ENCODE measurements around the gene ZNF692.
"Not testable (repeated sequence)": the region's sequence is repeated elsewhere in the genome, so short reads cannot be mapped to it uniquely, and the experiment has no call there.

The ZNF692 gene, protein sequence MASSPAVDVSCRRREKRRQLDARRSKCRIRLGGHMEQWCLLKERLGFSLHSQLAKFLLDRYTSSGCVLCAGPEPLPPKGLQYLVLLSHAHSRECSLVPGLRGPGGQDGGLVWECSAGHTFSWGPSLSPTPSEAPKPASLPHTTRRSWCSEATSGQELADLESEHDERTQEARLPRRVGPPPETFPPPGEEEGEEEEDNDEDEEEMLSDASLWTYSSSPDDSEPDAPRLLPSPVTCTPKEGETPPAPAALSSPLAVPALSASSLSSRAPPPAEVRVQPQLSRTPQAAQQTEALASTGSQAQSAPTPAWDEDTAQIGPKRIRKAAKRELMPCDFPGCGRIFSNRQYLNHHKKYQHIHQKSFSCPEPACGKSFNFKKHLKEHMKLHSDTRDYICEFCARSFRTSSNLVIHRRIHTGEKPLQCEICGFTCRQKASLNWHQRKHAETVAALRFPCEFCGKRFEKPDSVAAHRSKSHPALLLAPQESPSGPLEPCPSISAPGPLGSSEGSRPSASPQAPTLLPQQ

DNA sequence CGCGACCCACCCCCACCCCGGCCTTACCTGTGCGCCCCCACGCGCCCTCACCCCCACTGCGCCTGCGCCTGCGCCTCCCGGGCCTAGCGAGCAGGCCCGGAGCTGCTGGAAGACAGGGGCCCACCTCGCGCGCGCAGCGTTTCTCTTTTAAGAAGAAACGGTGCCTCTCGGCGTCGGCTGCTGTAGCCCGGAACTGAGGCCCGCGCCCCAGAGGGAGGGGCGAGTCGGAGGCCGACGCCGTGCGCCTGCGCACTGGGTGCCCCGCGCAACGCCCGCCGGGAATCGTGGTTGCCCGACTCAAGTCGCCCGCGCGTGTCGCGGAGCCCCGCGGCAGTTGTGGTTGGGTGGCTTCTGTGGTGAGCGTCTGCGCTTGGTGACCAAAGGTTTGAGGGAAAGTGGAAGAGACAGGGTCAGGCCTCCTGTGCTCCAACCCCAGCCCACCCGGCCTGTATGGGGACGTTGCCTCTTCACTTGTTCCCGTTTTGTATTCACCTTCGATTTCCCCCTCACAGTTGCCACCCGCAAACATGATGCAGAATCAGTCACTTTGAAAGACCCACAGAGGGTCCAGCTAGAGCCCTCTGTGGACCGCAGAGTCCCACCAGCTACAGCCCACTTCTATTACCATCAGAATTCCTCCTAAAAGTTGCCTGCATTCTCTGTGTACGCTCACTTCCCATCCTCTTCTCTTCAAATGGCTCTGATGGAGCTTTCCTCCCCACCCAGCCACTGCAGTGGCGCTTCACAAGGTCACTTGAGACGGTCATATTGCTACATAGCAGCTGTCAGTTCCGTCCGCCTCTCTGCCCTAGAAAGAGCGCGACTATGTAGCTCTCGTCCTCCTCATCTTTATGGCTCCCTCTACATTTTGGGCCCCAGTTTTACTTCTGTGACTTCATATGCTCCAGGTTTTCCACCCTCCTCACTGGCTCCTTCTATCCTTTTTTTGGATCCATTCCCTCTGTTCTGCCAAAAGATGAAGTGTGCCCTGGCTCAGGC, at the start of gene ZNF692:
ZNF692 (minus strand) TSS at position 195 of the 999 bp plus-strand sequence. CDS start 776 bp downstream, outside the sequence.
- DNase-seq: peak; percentile 90 to 97

DNA sequence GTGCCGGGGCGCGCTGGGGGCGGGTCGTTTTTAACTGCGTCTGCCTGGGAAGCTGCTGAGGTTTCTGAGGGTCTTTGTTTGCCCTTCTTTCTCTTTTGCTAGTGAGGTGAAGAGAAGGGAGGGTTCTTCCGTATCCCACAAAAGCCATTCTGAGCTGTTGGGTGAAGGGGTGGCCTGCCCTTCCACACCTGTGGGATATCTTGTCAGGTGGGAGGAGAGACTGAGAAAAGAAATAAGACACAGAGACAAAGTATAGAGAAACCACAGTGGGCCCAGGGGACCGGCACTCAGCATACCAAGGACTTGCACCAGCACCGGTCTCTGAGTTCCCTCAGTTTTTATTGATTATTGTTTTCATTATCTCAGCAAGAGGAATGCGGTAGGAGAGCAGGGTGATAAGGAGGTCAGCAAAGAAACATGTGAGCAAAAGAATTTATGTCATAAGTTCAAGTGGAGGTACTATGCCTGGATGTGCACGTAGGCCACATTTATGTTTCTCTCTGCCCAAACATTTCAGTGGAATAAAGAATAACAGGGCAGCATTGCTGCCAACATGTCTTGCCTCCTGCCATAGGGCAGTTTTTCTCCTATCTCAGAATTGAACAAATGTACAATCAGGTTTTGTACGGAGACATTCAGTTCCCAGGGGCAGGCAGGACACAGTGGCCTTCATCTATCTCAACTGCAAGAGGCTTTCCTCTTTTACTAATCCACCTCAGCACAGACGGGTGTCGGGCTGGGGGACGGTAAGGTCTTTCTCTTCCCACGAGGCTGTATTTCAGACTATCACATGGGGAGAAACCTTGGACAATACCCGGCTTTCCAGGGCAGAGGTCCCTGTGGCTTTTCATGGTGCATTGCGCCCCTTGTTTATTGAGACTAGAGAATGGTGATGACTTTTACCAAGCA, 48.1 kb upstream of the ZNF692 start:
- no peak for DNase-seq

DNA sequence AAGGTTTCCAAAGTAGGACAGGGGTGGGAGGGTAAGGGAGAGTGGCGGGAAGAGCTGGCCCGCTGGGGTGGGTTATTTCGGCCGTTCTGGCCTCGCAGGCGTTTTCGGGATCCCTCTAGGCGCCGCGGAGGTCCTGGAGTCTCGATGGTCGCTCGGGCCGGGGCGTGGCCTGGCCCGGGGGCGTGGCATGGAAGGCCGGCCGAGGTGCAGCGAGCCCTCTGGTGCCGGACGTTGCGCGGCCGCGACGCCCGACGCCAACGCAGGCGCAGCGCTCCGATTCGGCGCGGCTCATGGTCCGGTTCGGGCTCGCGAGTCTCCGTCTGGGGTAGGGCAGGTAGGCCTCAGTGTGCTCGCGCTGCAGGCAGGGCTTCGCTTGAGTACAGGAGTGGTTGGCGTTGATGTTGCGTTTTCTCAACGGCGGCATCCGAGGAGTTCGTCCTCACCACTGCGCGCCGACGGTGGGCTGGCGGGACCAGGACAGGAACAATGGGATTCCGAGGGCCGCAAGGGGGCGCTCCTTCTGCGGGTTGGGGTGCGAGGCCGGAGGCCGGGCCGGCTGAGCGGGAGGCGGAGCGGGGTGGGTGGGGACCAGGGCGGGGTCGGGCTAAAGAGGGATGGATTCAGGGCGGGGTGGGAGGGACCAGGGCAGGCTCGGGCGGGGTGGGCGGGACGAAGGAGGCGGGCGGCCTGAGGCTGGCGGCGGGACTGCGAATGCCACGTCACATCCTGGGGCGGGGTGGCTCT, 47.3 kb upstream of the ZNF692 start, which contains the start of gene PGBD2:
PGBD2 (plus strand) TSS at position 227 of the 744 bp plus-strand sequence. CDS start 7,628 bp downstream, outside the sequence.
- peak; percentile 82 to 92 for DNase-seq

DNA sequence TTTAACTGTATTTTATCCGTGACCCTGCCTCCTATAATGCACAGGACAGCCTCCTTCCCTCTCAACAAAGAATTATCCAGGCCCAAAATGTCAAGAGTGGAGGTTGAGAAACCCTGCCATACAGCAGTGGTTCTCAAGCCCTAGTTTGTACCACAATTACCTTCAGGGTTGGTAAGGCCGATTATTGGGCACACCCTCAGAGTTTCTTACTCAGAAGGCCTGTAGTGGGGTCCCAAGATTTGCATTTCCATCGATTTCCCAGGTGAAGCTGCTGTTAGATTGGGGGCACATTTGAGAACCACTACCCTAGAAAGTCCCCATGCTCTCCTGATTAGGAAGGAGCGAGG, 46.8 kb upstream of the ZNF692 start:
- no peak for DNase-seq

DNA sequence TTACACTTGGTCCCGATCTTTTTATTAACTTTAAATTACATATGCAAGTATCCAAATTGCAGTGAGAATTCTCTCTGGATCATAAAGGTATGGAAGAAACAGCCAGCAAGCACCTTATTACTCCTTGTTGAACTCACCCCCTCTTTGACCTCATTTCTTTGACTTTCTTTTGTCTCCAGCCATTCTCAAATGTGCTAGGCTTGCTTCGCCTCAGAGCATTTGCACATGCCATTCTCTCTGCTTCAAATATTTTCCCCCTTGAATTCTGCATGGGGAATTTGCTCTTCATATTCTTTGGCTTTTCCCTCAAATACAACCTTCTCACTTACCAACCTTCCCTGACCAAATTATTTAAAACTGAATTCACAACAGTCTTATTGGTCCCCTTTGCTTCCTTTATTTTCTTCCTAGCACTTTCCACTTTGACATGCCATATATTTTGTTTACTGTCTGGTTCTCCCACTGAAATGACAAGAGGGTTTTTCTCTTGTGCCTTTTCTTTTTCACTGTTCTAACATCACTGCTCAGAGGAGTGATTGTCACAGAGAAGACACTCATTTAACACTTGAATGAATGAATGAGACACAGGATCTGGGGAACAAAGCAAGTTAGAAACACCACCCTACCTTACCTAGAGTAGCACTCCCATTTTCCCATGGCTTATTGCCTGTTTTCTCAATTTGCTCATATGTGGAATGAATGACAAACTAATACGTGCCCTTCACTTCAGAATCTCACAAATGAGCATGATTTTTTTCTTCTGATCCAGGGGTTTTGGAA, 45.7 kb upstream of the ZNF692 start:
- no peak for DNase-seq

DNA sequence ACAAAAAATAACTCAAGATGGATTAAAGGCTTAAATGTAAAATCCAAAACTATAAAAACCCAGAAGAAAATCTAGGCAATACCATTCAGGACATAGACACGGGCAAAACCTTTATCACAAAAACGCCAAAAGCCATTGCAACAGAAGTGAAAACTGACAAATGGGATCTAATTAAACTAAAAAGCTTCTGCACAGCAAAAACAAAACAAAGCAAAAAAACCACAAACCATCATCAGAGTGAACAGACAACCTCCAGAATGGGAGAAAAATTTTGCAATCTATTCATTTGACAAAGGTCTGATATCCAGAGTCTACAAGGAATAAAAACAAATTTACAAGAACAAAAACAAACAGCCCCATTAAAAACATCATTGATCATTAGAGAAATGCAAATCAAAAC, 42.7 kb upstream of the ZNF692 start:
- DNase-seq: no peak

DNA sequence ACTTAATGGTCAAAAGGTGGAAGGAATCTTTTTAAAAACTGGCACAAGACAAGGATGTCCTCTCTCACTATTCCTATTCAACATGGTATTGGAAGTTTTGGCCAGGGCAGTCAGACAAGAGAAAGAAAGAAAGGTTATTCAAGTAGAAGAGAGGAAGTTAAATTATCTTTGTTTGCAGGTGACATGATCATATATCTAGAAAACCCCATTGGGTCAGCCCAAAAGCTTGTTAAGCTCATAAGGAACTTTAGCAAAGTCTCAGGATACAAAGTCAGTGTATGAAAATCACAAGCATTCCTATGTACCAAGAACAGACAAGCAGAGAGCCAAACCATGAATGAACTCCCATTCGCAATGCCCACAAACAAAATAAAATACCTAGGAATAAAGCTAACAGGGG, 41.8 kb upstream of the ZNF692 start:
- DNase-seq: no peak

DNA sequence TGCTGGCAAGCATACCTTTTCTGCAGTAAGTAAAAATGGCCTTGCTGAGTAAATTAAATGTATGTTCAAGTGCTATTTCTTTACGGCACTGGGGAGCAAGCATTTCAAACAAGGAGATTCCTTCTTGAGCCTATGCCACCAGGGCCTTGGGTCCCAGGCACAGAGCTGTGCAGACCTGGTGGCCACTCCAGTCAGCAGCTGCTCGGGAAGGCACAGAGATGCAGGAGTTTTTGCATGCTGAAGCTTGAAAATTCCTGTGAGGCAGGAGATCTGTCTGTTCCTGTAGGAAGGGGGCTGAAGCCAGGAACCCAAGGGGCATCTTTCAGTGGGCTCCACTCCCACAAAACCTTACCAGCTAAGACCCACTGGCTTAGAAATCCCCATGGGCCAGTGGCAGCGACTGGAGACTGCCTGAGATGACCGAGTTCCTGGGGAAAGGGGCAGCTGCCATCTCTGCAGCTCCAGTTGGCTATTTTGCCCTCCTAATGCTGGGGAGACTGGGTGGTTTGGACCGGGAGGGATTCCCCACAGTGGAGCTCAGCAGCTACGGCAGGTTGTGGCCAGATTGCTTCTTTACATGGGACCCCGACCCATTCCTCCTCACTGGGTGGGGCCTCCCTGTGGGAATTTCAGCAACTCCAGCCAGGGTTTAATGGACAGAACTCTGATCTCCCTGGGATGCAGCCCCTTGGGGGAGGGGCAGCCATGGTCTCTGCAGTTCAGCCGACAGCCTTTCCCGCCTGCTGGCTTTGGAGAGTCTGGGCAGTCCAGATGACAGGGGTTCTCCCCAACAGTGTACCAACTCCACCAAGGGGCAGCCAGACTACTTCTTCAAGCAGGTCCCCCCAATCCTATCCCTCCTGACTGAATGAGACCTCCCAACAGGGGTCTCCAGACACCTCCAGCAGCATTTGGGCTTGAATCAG, 38.8 kb upstream of the ZNF692 start:
- no peak for DNase-seq

DNA sequence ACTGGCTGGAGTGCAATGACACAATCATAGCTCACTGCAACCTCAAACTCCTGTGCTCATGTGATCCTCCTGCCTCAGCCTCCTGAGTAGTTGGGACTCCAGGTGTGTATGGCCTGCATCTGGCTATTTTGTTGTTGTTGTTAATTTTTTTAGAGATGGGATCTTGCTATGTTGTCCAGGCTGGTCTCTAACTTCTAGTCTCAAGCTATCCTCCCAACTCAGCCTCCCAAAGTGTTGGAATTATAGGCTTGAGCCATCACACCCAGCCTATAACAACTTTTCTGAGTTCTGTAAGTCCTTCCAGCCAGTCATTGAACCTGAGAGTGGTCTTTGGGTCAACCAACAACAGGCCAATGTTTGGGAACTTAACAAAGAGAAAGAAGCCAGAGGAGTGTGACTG, 36.0 kb upstream of the ZNF692 start:
- DNase-seq: no peak

DNA sequence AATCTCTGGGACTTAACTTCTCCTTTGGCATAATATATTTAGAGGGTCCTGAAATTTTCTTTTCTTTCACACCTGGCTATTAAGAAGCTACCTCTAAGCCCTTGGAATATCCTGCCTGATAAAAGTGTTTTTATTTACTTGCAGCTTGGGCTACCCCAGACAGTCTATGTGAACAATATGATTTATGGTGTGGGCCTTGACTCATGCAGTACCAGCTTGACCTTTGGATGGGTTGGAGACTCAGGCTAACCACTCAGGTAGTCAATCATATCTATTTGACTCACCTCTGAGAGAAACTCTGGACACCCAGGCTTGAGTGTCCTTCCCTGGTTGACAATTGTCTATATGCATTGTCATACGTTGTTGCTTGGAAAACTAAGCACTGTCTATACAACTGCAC, 33.7 kb upstream of the ZNF692 start:
- no peak for DNase-seq

DNA sequence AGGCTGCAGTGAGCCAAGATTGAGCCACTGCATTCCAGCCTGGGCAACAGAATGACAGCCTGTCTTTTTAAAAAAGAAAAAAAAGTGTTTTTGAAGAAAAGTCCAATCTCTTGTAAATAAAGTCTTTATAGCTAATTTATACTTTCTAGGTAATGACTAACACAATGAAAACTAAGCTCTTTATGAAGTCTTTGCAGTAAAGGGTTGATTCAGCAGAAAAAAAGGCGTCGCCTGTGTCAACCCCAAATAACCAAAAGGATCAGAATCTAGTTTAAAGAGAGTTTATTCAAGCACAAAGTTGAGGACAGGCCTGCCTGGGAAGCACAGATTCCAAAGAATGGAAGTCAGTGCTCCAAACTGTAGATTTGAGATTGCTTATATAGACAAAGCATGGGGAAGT, 32.9 kb upstream of the ZNF692 start:
- no peak for DNase-seq

DNA sequence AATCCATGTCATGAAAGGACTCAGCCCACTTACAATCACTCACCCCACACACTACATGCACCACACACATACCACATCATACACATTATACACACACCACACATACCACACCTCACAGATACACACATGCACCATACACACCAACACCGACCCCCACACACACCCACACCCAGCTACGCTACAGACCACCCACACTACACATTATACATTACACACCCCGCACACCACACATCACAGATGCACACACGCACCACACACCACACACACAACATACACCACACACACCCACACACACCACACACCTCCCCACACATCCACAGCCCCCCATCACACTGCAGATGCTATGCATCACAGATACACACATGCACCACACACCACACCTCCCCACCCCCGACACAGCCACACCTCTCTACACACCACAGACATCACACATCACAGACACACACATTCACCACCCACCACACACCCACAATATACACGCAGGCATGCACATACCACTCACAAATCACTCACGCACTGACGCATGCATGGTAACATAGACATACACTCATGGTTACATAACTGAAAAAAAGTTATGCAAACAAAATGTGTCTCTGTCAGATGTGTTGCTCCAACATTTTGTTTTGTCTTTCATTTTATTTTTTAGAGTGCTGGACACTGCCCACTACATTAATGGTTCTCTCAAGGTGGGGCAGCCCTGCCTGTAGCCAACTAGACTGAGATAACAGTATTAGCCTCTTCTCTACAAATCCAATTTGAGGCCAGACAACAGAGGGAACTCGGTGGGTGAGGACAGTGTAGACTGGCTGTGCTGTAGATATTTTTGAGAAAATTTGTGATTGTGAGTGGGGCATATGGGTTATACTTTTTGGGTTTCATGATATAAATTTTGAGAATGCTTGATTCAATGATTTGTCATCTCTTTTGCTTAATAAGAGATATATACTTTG, 31.9 kb upstream of the ZNF692 start:
- no peak for DNase-seq

DNA sequence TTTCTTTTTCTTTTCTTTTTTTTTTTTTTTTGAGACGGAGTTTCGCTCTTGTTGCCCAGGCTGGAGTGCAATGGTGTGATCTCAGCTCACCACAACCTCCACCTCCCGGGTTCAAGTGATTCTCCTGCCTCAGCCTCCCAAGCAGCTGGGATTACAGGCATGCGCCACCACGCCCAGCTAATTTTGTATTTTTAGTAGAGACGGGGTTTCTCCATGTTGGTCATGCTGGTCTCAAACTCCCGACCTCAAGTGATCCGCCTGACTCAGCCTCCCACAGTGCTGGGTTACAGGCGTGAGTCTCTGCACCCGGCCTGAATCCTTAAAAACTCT, 31.0 kb upstream of the ZNF692 start:
- not testable (repeated sequence) for DNase-seq

DNA sequence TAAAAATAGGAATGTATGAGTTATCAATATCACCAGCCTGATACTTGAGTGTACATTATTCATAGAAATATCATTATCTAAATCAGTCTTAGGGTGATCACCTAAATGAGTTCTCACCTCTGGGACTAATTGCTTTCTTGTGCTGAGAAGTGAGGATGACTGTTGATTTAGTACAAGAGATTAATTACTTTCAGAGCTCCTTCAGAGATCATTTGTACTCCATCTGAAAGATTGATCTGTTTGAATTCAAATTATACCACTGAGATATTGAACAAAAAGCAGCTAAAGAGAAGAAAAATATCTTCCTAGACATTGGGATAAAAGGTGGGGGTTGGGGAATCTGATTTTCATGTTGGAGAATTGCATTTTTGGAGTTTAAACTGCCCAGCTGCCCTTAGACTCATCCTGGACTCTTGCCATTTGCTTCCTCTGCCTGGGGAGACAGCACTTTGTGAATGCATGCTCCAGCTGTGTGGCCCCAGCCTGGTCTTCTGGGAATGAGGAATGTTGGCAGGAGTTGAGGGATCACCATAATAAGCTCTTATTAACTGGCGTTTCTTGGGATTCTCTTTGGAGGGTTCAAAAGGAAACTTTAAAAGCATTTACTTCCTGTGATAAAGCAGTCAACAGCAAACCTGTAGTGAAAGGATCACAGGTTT, 27.5 kb upstream of the ZNF692 start:
- no peak for DNase-seq

DNA sequence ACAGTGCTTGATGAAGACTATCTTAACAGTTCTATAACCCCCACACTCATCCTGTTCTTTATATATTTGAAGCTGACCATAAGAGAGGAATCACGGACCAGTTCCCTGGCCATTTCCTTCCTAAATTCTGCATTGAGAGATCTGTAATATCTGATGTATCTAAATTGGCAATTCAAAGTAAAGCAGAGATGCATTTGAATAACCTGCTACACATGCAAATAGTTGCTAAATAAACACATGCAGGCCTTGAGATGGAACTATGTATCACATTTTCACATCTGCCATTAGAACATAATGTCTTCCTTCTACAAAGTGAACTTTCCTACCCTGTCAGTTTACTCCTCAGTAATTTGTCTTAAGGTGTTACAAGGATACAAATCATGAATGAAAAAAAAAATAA, 26.8 kb upstream of the ZNF692 start:
- DNase-seq: no peak

DNA sequence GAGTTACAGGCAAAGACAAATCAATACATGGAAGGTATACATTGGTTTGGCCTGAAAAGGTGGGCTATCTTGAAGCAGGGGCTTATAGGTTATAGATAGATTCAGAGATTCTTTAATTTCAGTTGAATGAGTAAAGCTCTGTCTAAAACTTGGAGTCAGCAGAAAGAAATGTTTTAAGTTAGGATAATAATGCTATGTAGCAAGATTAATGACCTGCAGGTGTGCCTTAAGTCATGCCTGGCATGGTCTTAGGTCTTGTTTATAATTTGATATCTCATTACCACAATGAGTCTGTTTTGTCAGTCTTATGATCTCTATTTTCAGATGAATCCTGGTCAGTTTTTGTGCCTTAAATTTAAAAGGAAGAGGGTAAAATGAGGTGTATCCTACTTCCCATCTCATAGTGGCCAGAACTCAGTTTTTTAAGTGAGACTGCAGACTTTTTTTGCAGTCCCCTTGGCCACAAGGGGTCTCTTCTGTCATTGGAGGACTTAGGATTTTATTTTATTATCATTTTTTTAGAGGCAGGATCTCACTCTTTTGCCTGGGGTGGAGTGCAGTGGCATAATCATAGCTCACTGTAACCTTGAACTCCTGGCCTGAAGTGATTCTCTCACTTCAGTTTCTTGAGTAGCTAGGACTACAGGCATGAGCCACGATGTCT, 25.9 kb upstream of the ZNF692 start:
- DNase-seq: no peak

DNA sequence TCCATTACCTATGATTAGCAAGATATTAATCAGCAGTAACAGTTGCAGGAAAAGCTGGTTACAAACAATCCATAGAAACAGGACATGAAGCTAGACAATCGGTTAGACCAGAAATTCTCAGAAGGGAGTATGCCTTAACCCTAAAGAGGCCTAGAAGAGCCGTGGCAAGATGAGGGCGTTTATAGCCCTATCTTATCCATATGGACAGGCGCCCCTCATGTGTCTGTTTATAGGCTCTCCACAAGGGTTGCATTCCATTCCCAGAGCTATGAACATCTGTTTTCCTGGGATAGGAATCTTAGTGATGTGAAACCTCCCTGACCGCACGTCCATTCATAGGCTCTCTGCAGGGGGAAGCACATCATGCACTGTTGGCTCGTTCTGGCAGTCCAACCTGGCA, 23.5 kb upstream of the ZNF692 start:
- not testable (repeated sequence) for DNase-seq
